Panc1 (cell line): Measurements from ENCODE around the gene RAB15. TPM values are rescaled to one million over a fixed set of nuclear protein-coding genes. Genes with fewer than 3 reads are reported as not detected.

Experiments
- ATAC-seq: fragments of 200-7000 bp; cut with Tn5 transposase; 2 replicates; pipeline ENCODE4 v1.9.1; 2020; ENCODE audit warnings: mild to moderate bottlenecking, moderate library complexity
- BruUV-seq: library from RNA; stranded (reverse); fragments of 400-500 nt; replicated peaks from 2 replicates; lab custom pipeline; 2021; lab: Mats Ljungman, UMichigan
- CTCF ChIA-PET: fragments of 300-600 bp; sonication (Branson Sonifier 250); formaldehyde crosslinking; loops from one replicate; lab custom pipeline; 2022; ENCODE audit warnings: antibody characterized with exemption; lab: Charles Lee
- POLR2A ChIA-PET: fragments of 300-600 bp; sonication (Branson Sonifier 250); formaldehyde crosslinking; loops from one replicate; lab custom pipeline; 2022; ENCODE audit warnings: antibody characterized with exemption; lab: Charles Lee
- DNase-seq: peaks from one replicate; pipeline ENCODE4 v3.0.0-alpha.2; 2010; ENCODE audit warnings: low read depth, low spot score
- H3K27ac ChIP-seq: 2 replicates; pipeline ENCODE4 v1.5.1; 2011; ENCODE audit warnings: mild to moderate bottlenecking, low read length, inconsistent platforms
- H3K27me3 ChIP-seq: fragments of 200-500 bp; sonication (Bioruptor generic); 2 replicates; pipeline ENCODE4 v1.6.0; 2014; ENCODE audit warnings: low read length, inconsistent platforms; ENCODE audit not compliant: control insufficient read depth, insufficient read depth
- H3K36me3 ChIP-seq: fragments of 200-500 bp; sonication (Bioruptor generic); 2 replicates; pipeline ENCODE4 v1.5.1; 2014; ENCODE audit warnings: inconsistent platforms, mild to moderate bottlenecking, low read length, moderate library complexity; ENCODE audit not compliant: control insufficient read depth, insufficient read depth
- H3K4me1 ChIP-seq: 2 replicates; pipeline ENCODE4 v1.5.1; 2011; ENCODE audit warnings: inconsistent platforms, mild to moderate bottlenecking, low read length, moderate library complexity; ENCODE audit not compliant: control insufficient read depth, insufficient read depth
- H3K4me3 ChIP-seq, 2 experiments: 2 replicates each; pipeline ENCODE4 v1.5.1; 2011 to 2012; ENCODE audit warnings: low read depth in 2 of 2, low read length in 2 of 2, mild to moderate bottlenecking in 2 of 2, inconsistent platforms in 1 of 2, moderate library complexity in 1 of 2
- H3K9me3 ChIP-seq: fragments of 200-500 bp; sonication (Bioruptor generic); 2 replicates; pipeline ENCODE4 v1.5.1; 2014; ENCODE audit warnings: low read depth, mild to moderate bottlenecking, inconsistent platforms, low read length, moderate library complexity; ENCODE audit not compliant: control insufficient read depth, insufficient read depth
- POLR2AphosphoS5 ChIP-seq: IDR thresholded peaks from 2 replicates; pipeline ENCODE4 v1.6.1; 2012; ENCODE audit warnings: mild to moderate bottlenecking, low read depth, low read length, moderate library complexity
- REST ChIP-seq, 2 experiments: IDR thresholded peaks; 2 replicates each; pipeline ENCODE4 v1.6.1; 2011 to 2012; ENCODE audit warnings: low read depth in 2 of 2, control low read depth in 1 of 2, low read length in 1 of 2, mild to moderate bottlenecking in 1 of 2, moderate library complexity in 1 of 2; ENCODE audit not compliant: insufficient read depth in 1 of 2
- SIN3A ChIP-seq: IDR thresholded peaks from 2 replicates; pipeline ENCODE4 v1.6.1; 2012; ENCODE audit warnings: low read depth, mild to moderate bottlenecking, low read length, moderate library complexity, borderline replicate concordance; ENCODE audit not compliant: insufficient read depth
- TCF7L2 ChIP-seq: IDR thresholded peaks from 2 replicates; pipeline ENCODE4 v1.6.1; 2011; ENCODE audit warnings: mild to moderate bottlenecking, low read depth, low read length, inconsistent platforms
- in situ Hi-C: cut with HindIII; loops from 2 replicates; pipeline ENCODE4 v1.10.0; 2016; ENCODE audit warnings: low sequenced_read_pairs, low pct_unique_long_range_greater_than_20kb
- intact Hi-C: fragments of 100-400 bp; cut with micrococcal nuclease; formaldehyde crosslinking; loops from one replicate; pipeline ENCODE4 v1.10.0; 2022; ENCODE audit not compliant: unreplicated experiment
- total RNA-seq: library from RNA; stranded (reverse); gene quantifications from one replicate; pipeline ENCODE4 v1.2.1, GENCODE V29; 2021; ENCODE audit not compliant: unreplicated experiment
- TF ChIP-seq, protein P1 (sequence below): fragments of 450-650 bp; IDR thresholded peaks from 2 replicates; pipeline ENCODE4 v1.5.1; 2017; ENCODE audit warnings: mild to moderate bottlenecking

RAB15 gene
- total RNA-seq, 1 experiment from 2014 or later: 6.0 TPM

- DNase-seq (no peak), ATAC-seq (no peak)
- Histone ChIP-seq H3K36me3 (no peaks in the 10 kb centered on the region), H3K27me3 (no peaks in the 10 kb centered on the region), H3K4me1 (no peaks in the 10 kb centered on the region; the same call in 1 of the 2 replicates), H3K9me3 (no peaks in the 10 kb centered on the region), H3K4me3 (no peak overlapping the region), H3K27ac (no peak overlapping the region)
- TF ChIP-seq TCF7L2 (no peak), SIN3A (no peak), REST (IDR thresholded peaks at IDR 0.05; ENCODE audit: insufficient read depth in 1 of 2, low read depth in 2 of 2, low read length in 1 of 2) (no peak), POLR2AphosphoS5 (no peak)
- TF ChIP-seq, protein P1, sequence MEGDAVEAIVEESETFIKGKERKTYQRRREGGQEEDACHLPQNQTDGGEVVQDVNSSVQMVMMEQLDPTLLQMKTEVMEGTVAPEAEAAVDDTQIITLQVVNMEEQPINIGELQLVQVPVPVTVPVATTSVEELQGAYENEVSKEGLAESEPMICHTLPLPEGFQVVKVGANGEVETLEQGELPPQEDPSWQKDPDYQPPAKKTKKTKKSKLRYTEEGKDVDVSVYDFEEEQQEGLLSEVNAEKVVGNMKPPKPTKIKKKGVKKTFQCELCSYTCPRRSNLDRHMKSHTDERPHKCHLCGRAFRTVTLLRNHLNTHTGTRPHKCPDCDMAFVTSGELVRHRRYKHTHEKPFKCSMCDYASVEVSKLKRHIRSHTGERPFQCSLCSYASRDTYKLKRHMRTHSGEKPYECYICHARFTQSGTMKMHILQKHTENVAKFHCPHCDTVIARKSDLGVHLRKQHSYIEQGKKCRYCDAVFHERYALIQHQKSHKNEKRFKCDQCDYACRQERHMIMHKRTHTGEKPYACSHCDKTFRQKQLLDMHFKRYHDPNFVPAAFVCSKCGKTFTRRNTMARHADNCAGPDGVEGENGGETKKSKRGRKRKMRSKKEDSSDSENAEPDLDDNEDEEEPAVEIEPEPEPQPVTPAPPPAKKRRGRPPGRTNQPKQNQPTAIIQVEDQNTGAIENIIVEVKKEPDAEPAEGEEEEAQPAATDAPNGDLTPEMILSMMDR: no peak
- ChIA-PET CTCF (no interaction called here), POLR2A (no interaction called here)
- intact Hi-C loops (no loop called here), in situ Hi-C loops (no loop called here)
- BruUV-seq: no TSS peak
These were observed 25.1 kb upstream of the RAB15 start for GRCh38 chr14:64997108-64997794.

DNA sequence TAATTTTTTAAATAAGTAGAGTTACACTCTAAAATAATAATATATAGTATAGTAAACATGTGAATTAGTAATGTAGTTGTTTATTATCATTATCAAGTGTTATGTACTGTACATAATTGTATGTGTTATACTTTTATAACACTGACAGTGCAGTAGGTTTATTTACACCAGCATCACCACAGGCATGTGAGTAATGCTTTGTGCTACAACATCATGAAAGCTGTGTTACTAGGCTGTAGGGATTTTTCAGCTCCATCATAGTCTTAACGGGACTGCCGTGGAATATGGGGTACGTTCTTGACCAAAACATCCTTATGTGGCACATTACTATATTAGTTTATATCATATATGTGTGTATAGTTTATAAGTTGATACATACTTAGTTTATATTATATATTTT is 23.2 kb upstream of the RAB15 start:
- Histone ChIP-seq H3K27ac (no peak overlapping the region), H3K9me3 (no peaks in the 10 kb centered on the region), H3K36me3 (no peaks in the 10 kb centered on the region), H3K27me3 (no peaks in the 10 kb centered on the region), H3K4me3 (no peak overlapping the region), H3K4me1 (no peaks in the 10 kb centered on the region; the same call in 1 of the 2 replicates)
- intact Hi-C loops (no loop called here), in situ Hi-C loops (no loop called here)
- DNase-seq (no peak), ATAC-seq (no peak)
- CTCF ChIA-PET: no interaction called here
- TF ChIP-seq TCF7L2: no peak
- no peak for TF ChIP-seq SIN3A
- no peak for TF ChIP-seq POLR2AphosphoS5
- no peak for TF ChIP-seq REST (IDR thresholded peaks at IDR 0.05; ENCODE audit: insufficient read depth in 1 of 2, low read depth in 2 of 2, low read length in 1 of 2)
- TF ChIP-seq, protein P1: no peak
- no TSS peak for BruUV-seq
- POLR2A ChIA-PET: no interaction called here
